Ishikawa (cell line): ENCODE measurements around the gene GEMIN8.

Experiments
- CEBPB ChIP-seq: IDR thresholded peaks from 2 replicates; pipeline ENCODE4 v1.6.1; 2012
- CREB1 ChIP-seq: IDR thresholded peaks from 2 replicates; pipeline ENCODE4 v1.6.1; 2012; ENCODE audit warnings: low read depth
- EGR1 ChIP-seq: IDR thresholded peaks from 2 replicates; pipeline ENCODE4 v1.6.1; 2012
- EP300 ChIP-seq: IDR thresholded peaks from 2 replicates; pipeline ENCODE4 v1.6.1; 2012; ENCODE audit warnings: borderline replicate concordance
- FOXM1 ChIP-seq: IDR thresholded peaks from 2 replicates; pipeline ENCODE4 v1.6.1; 2012; ENCODE audit warnings: low read depth, borderline replicate concordance
- NFIC ChIP-seq: IDR thresholded peaks from 2 replicates; pipeline ENCODE4 v1.6.1; 2012
- RAD21 ChIP-seq: IDR thresholded peaks from 2 replicates; pipeline ENCODE4 v1.6.1; 2012; ENCODE audit warnings: low read depth
- TAF1 ChIP-seq: IDR thresholded peaks from 2 replicates; pipeline ENCODE4 v1.6.1; 2012; ENCODE audit warnings: low read depth, mild to moderate bottlenecking
- TCF12 ChIP-seq: IDR thresholded peaks from 2 replicates; pipeline ENCODE4 v1.6.1; 2012; ENCODE audit warnings: low read depth
- TEAD4 ChIP-seq: IDR thresholded peaks from 2 replicates; pipeline ENCODE4 v1.6.1; 2012
- YY1 ChIP-seq: IDR thresholded peaks from 2 replicates; pipeline ENCODE4 v1.6.1; 2012; ENCODE audit warnings: low read depth
- ZBTB7A ChIP-seq: IDR thresholded peaks from 2 replicates; pipeline ENCODE4 v1.6.1; 2012; ENCODE audit warnings: low read depth
- TF ChIP-seq, protein P1 (sequence below): IDR thresholded peaks from 2 replicates; pipeline ENCODE4 v1.6.1; 2012
- TF ChIP-seq, protein P2 (sequence below): IDR thresholded peaks from 2 replicates; pipeline ENCODE4 v1.6.1; 2012; ENCODE audit warnings: low read depth, mild to moderate bottlenecking
- TF ChIP-seq, protein P3 (sequence below): IDR thresholded peaks from 2 replicates; pipeline ENCODE4 v1.6.1; 2012

GEMIN8 gene

DNA sequence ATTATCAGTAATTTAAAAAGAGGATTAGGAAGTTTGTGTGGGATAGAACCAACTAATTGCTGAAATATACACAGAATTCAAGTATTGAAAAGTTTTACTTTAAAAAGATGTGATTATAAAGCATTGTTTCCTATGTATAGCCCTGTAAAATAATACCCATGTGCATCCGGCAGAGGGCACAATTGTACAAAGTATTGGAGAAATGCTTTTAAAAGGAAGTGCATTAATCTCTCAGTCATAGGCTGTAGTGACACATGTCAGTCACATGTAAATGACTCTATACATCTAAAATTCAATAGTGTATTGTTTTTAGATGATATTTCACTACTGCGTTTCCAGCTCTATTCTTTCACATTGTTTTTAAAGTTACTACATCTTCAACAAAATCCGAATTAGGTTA is 9.7 kb upstream of the GEMIN8 start:
- TF ChIP-seq RAD21 (peak; percentile 69), TCF12 (no peak)

DNA sequence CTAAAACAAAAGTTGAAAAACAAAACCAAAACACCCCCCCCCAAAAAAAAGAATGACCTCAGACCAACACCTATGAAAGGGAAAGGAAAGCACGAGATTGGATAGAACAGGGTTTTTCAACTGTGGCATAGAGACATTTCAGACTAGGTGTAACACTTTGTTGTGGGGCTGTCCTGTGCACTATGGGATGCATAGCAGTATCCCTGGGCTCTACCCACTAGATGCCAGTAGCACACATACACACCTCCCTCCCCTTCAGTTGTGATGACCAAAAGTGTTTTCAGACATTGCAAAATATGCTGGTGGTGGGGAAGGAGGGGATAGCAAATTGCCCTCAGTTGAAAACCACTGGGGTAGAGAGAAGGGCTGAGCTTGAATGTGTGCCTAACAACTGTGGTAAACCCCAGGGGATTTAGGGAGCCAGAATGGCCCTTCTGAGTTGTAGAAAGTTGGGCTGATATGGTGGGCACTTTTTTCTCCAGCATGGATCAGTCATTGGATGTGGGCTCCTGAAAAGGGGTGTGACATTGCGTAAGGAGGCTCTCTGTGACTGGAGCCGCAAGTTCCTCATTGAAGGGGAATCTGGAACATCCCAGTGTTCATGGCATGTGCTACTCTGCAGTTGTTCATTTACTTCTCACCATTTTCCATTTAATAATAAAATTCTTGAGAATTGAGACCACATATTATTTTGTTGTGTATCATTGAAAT is 8.8 kb upstream of the GEMIN8 start:
- TF ChIP-seq, protein P1, sequence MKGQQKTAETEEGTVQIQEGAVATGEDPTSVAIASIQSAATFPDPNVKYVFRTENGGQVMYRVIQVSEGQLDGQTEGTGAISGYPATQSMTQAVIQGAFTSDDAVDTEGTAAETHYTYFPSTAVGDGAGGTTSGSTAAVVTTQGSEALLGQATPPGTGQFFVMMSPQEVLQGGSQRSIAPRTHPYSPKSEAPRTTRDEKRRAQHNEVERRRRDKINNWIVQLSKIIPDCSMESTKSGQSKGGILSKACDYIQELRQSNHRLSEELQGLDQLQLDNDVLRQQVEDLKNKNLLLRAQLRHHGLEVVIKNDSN, result no peak
- TF ChIP-seq ZBTB7A, result no peak
- TF ChIP-seq TAF1, result no peak
- no peak for TF ChIP-seq EGR1
- TF ChIP-seq TEAD4, result no peak
- no peak for TF ChIP-seq CREB1
- TF ChIP-seq, protein P2, sequence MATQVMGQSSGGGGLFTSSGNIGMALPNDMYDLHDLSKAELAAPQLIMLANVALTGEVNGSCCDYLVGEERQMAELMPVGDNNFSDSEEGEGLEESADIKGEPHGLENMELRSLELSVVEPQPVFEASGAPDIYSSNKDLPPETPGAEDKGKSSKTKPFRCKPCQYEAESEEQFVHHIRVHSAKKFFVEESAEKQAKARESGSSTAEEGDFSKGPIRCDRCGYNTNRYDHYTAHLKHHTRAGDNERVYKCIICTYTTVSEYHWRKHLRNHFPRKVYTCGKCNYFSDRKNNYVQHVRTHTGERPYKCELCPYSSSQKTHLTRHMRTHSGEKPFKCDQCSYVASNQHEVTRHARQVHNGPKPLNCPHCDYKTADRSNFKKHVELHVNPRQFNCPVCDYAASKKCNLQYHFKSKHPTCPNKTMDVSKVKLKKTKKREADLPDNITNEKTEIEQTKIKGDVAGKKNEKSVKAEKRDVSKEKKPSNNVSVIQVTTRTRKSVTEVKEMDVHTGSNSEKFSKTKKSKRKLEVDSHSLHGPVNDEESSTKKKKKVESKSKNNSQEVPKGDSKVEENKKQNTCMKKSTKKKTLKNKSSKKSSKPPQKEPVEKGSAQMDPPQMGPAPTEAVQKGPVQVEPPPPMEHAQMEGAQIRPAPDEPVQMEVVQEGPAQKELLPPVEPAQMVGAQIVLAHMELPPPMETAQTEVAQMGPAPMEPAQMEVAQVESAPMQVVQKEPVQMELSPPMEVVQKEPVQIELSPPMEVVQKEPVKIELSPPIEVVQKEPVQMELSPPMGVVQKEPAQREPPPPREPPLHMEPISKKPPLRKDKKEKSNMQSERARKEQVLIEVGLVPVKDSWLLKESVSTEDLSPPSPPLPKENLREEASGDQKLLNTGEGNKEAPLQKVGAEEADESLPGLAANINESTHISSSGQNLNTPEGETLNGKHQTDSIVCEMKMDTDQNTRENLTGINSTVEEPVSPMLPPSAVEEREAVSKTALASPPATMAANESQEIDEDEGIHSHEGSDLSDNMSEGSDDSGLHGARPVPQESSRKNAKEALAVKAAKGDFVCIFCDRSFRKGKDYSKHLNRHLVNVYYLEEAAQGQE, result no peak
- TF ChIP-seq YY1, result no peak
- TF ChIP-seq TCF12, result no peak
- TF ChIP-seq RAD21, result no peak
- TF ChIP-seq FOXM1, result no peak
- TF ChIP-seq NFIC, result no peak
- TF ChIP-seq, protein P3, sequence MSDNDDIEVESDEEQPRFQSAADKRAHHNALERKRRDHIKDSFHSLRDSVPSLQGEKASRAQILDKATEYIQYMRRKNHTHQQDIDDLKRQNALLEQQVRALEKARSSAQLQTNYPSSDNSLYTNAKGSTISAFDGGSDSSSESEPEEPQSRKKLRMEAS, result no peak

DNA sequence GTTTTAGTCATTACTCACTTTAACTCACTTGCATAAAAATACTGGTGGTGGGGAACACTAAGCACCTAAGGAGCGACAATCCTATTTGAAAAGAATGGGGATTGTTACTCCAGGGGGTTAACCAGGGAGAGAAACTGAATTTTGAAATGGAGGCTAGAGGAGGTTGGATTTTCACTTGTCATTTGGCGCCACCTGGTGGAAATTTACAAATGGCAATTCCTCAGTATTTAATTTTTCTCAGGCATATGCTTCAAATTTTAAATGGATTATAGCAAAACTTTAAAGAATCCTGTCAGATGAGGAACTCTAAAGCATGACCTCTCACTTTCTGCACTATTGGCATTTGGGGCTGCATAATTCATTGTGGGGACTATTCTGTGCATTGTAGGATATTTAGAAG is 2.7 kb upstream of the GEMIN8 start:
- TF ChIP-seq EP300 (no peak), RAD21 (peak; percentile 79), FOXM1 (no peak), YY1 (no peak), CEBPB (no peak), TAF1 (no peak), CREB1 (no peak), EGR1 (no peak), TEAD4 (no peak)

DNA sequence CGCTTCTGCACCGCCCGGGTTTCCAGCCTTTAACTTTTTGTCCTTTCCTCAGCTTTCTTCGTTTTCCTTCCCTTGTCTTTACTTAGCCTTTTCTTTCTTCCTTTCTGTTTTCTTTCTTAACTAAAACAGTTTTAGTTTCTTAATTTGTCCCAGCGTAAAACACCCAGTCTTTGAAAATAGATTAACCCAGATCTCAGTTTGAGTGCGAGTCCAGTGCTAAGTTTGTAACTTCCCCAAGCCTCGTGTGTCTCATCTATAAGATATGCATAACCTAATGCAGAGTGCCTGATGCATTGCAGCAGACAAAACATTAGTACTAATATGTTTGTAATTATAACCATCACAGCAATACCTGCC is 460 bp upstream of the GEMIN8 start:
- TF ChIP-seq CEBPB (no peak), TCF12 (no peak)

DNA sequence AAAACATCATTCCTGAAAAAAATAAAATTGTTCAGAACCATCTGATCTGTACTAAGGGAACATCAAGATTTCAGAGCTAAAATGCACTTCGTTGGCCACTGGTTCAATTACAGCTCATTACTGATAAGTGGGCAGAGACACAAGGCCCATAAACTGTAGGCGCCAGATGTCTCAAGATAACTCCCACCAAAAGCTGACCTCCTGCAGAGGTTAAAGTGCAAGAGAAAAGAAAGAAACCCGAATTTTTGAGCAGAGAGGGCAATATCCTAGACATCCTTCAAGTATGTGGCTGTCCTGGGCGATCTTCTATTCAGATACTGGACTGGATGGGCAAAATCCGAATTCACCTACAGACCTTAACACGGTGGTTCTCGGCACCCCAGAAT is 660 bp downstream of the GEMIN8 start:
- TF ChIP-seq FOXM1, result no peak
- TF ChIP-seq TCF12, result no peak
- TF ChIP-seq YY1, result no peak
- TF ChIP-seq RAD21, result no peak
- TF ChIP-seq TAF1, result no peak
- TF ChIP-seq ZBTB7A, result no peak
- TF ChIP-seq CREB1, result no peak
- no peak for TF ChIP-seq EP300
- no peak for TF ChIP-seq CEBPB
- TF ChIP-seq, protein P2, result no peak
- TF ChIP-seq, protein P3, result no peak
- no peak for TF ChIP-seq EGR1

DNA sequence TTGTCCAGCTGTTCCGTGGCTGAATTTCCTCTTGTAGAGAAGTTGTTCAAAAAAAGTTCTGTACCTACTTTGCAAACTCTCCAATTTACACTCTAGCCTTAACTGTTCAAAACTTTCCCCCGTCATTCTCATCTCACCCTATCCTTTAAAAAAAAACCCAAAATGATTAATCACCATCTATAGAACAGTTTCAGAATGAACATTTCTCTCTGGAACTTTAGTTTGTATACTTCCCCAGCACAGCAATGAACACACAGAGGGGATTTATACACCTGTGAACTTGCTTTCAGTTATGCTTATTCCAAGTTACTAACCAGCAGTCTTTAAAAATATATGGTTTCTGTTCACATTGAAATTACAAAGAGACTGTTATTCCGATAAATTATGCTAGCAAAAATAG is 1.2 kb downstream of the GEMIN8 start:
- TF ChIP-seq, protein P2, result no peak
- TF ChIP-seq EGR1, result no peak
- no peak for TF ChIP-seq NFIC
- TF ChIP-seq CREB1, result no peak
- TF ChIP-seq, protein P1, result no peak
- TF ChIP-seq EP300, result no peak
- no peak for TF ChIP-seq RAD21
